HepG2 (cell line): Measurements from ENCODE around the gene PTPRM. TPM values are rescaled to one million over a fixed set of nuclear protein-coding genes. Genes with fewer than 3 reads are reported as not detected.
A peak's percentile ranks its signal among the peaks of the same experiment; 100 is the strongest.

Experiments
- CHD2 ChIP-seq: IDR thresholded peaks from 2 replicates; pipeline ENCODE4 v1.6.1; 2011; ENCODE audit warnings: low read depth, low read length, improper control_type of control experiment
- ELF3 ChIP-seq: IDR thresholded peaks from 2 replicates; pipeline ENCODE4 v1.6.1; 2016; ENCODE audit warnings: missing genetic modification reagents, missing compliant biosample characterization
- KLF12 ChIP-seq: sonication (generic); formaldehyde crosslinking; IDR thresholded peaks from 2 replicates; pipeline ENCODE4 v1.4.0; 2020; ENCODE audit warnings: missing genetic modification reagents, borderline replicate concordance
- POLR2AphosphoS2 ChIP-seq: IDR thresholded peaks from 2 replicates; pipeline ENCODE4 v1.6.1; 2011; ENCODE audit warnings: low read depth, low read length, improper control_type of control experiment
- SOX5 ChIP-seq: IDR thresholded peaks from 2 replicates; pipeline ENCODE4 v1.6.1; 2016; ENCODE audit warnings: borderline replicate concordance
- SPEN ChIP-seq: sonication (generic); formaldehyde crosslinking; IDR thresholded peaks from 2 replicates; pipeline ENCODE4 v1.5.1; 2020; ENCODE audit warnings: low read depth, mild to moderate bottlenecking, missing genetic modification reagents
- TCF7L2 ChIP-seq: IDR thresholded peaks from 2 replicates; pipeline ENCODE4 v1.6.1; 2011; ENCODE audit warnings: mild to moderate bottlenecking, low read depth, low read length, moderate library complexity
- ZFP82 ChIP-seq: sonication (generic); formaldehyde crosslinking; IDR thresholded peaks from 2 replicates; pipeline ENCODE4 v1.5.1; 2020; ENCODE audit warnings: mild to moderate bottlenecking, missing genetic modification reagents, borderline replicate concordance
- ZNF24 ChIP-seq: fragments of 450-650 bp; IDR thresholded peaks from 2 replicates; pipeline ENCODE4 v1.6.1; 2017; ENCODE audit warnings: antibody characterized with exemption, mild to moderate bottlenecking
- ZNF547 ChIP-seq: sonication (generic); formaldehyde crosslinking; IDR thresholded peaks from 2 replicates; pipeline ENCODE4 v1.5.1; 2020; ENCODE audit warnings: mild to moderate bottlenecking, missing genetic modification reagents
- ZNF564 ChIP-seq: sonication (generic); formaldehyde crosslinking; IDR thresholded peaks from 2 replicates; pipeline ENCODE4 v1.8.1; 2023; ENCODE audit warnings: mild to moderate bottlenecking, missing genetic modification reagents
- ZSCAN21 ChIP-seq: sonication (generic); formaldehyde crosslinking; IDR thresholded peaks from 2 replicates; pipeline ENCODE4 v1.8.0; 2022; ENCODE audit warnings: mild to moderate bottlenecking, missing genetic modification reagents, moderate library complexity, borderline replicate concordance
- polyA plus RNA-seq, 8 experiments: library from polyadenylated mRNA; depleted of rRNA in 3 of 8; stranded (reverse) in 7 of 8; unstranded in 1 of 8; fragments of >200 nt; fragmentation: Illumina TruSeq in 4 of 8; extraction: Trizol in 4 of 8; gene quantifications; 2 replicates each; pipeline versions ENCODE4 v1.2.1 to v1.2.3, GENCODE V29; 2011 to 2016; ENCODE audit warnings: low read depth in 4 of 8, missing spikeins in 1 of 8, mixed read lengths in 1 of 8; ENCODE audit not compliant: insufficient read depth in 1 of 8
- total RNA-seq, 5 experiments: library from RNA; depleted of rRNA; stranded (reverse); fragments of >200 nt; fragmentation: Illumina TruSeq; extraction: Trizol; gene quantifications; 2 replicates each; pipeline ENCODE4 v1.2.3, GENCODE V29; 2016; ENCODE audit warnings: low read depth in 1 of 5
- TF ChIP-seq, protein P1 (sequence below): sonication (generic); formaldehyde crosslinking; IDR thresholded peaks from 2 replicates; pipeline ENCODE4 v1.5.1; 2020; ENCODE audit warnings: mild to moderate bottlenecking, missing genetic modification reagents, borderline replicate concordance
- TF ChIP-seq, protein P2 (sequence below): sonication (generic); formaldehyde crosslinking; IDR thresholded peaks from 2 replicates; pipeline ENCODE4 v1.4.0; 2020; ENCODE audit warnings: mild to moderate bottlenecking, low read depth, missing genetic modification reagents
- TF ChIP-seq, protein P3 (sequence below): sonication (generic); formaldehyde crosslinking; IDR thresholded peaks from 2 replicates; pipeline ENCODE4 v1.8.1; 2023; ENCODE audit warnings: mild to moderate bottlenecking, missing genetic modification reagents
- TF ChIP-seq, protein P4 (sequence below): sonication (generic); formaldehyde crosslinking; IDR thresholded peaks from 2 replicates; pipeline ENCODE4 v1.5.1; 2020; ENCODE audit warnings: missing genetic modification reagents, mild to moderate bottlenecking, borderline replicate concordance

Gene PTPRM
- total and polyA plus RNA-seq, 2 of the 13 experiments (the other 11 are each of a cell fraction or from before 2014, with no cell fraction given), result 12.6 to 108 TPM

DNA sequence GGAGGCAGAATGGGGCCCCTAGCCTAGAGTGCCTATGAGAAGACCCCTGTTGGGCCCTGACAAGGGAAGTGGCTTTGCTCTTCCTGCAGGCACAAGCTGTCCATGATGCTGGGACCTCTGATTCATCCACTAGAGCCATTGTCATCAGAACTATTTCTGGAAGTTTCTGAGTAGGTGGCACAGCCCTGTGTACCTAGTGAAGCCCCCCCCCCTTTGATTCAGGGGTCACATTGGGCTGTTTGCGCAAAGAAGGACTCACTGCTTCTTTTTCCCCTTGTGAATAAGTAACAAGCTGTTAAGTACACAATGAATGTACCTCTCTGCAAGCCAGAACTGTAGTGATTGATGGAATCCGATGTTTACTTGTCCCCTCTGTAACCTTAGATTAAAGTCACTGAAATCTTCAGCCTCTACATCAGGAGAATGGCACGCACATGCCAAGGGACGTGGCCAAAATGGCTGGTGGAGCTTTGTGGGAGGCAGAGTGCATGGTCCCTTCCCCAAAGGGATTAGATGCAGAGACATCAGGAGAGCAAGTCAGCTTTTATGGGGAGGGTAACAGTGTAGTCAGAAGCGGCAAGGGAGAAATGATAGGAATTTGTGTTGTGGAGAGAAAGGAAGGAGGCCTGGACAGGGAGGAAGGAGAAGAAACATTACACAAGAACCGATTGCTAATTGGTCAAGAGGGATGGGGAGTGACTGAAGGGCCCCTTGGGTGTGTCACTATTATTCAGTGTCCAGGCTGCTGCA lies 774.5 kb downstream of the PTPRM start (continued):
- no peak for TF ChIP-seq POLR2AphosphoS2
- no peak for TF ChIP-seq SPEN (CRISPR knock-in tag)
- TF ChIP-seq ZSCAN21, result no peak
- TF ChIP-seq, protein P1, sequence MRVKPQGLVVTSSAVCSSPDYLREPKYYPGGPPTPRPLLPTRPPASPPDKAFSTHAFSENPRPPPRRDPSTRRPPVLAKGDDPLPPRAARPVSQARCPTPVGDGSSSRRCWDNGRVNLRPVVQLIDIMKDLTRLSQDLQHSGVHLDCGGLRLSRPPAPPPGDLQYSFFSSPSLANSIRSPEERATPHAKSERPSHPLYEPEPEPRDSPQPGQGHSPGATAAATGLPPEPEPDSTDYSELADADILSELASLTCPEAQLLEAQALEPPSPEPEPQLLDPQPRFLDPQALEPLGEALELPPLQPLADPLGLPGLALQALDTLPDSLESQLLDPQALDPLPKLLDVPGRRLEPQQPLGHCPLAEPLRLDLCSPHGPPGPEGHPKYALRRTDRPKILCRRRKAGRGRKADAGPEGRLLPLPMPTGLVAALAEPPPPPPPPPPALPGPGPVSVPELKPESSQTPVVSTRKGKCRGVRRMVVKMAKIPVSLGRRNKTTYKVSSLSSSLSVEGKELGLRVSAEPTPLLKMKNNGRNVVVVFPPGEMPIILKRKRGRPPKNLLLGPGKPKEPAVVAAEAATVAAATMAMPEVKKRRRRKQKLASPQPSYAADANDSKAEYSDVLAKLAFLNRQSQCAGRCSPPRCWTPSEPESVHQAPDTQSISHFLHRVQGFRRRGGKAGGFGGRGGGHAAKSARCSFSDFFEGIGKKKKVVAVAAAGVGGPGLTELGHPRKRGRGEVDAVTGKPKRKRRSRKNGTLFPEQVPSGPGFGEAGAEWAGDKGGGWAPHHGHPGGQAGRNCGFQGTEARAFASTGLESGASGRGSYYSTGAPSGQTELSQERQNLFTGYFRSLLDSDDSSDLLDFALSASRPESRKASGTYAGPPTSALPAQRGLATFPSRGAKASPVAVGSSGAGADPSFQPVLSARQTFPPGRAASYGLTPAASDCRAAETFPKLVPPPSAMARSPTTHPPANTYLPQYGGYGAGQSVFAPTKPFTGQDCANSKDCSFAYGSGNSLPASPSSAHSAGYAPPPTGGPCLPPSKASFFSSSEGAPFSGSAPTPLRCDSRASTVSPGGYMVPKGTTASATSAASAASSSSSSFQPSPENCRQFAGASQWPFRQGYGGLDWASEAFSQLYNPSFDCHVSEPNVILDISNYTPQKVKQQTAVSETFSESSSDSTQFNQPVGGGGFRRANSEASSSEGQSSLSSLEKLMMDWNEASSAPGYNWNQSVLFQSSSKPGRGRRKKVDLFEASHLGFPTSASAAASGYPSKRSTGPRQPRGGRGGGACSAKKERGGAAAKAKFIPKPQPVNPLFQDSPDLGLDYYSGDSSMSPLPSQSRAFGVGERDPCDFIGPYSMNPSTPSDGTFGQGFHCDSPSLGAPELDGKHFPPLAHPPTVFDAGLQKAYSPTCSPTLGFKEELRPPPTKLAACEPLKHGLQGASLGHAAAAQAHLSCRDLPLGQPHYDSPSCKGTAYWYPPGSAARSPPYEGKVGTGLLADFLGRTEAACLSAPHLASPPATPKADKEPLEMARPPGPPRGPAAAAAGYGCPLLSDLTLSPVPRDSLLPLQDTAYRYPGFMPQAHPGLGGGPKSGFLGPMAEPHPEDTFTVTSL (CRISPR knock-in tag), result peak; percentile 96; the same call in 1 of the 2 replicates
- TF ChIP-seq ZNF24, result 0 out of 2 replicates have a peak, but pooled peaks have one; percentile 37
- TF ChIP-seq CHD2, result no peak
- TF ChIP-seq, protein P2, sequence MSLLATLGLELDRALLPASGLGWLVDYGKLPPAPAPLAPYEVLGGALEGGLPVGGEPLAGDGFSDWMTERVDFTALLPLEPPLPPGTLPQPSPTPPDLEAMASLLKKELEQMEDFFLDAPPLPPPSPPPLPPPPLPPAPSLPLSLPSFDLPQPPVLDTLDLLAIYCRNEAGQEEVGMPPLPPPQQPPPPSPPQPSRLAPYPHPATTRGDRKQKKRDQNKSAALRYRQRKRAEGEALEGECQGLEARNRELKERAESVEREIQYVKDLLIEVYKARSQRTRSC (CRISPR knock-in tag), result no peak
- no peak for TF ChIP-seq ZFP82 (CRISPR knock-in tag)
- no peak for TF ChIP-seq ELF3
- TF ChIP-seq, protein P3, sequence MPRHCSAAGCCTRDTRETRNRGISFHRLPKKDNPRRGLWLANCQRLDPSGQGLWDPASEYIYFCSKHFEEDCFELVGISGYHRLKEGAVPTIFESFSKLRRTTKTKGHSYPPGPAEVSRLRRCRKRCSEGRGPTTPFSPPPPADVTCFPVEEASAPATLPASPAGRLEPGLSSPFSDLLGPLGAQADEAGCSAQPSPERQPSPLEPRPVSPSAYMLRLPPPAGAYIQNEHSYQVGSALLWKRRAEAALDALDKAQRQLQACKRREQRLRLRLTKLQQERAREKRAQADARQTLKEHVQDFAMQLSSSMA (CRISPR knock-in tag), result no peak
- peak; percentile 79 for TF ChIP-seq SOX5 (CRISPR knock-in tag)
- no peak for TF ChIP-seq KLF12 (CRISPR knock-in tag)
- TF ChIP-seq ZNF547 (CRISPR knock-in tag), result no peak
- no peak for TF ChIP-seq ZNF564 (CRISPR knock-in tag)
- no peak for TF ChIP-seq TCF7L2
- TF ChIP-seq, protein P4, sequence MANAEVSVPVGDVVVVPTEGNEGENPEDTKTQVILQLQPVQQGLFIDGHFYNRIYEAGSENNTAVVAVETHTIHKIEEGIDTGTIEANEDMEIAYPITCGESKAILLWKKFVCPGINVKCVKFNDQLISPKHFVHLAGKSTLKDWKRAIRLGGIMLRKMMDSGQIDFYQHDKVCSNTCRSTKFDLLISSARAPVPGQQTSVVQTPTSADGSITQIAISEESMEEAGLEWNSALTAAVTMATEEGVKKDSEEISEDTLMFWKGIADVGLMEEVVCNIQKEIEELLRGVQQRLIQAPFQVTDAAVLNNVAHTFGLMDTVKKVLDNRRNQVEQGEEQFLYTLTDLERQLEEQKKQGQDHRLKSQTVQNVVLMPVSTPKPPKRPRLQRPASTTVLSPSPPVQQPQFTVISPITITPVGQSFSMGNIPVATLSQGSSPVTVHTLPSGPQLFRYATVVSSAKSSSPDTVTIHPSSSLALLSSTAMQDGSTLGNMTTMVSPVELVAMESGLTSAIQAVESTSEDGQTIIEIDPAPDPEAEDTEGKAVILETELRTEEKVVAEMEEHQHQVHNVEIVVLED (CRISPR knock-in tag), result no peak; the same call in 1 of the 2 replicates
